CD4-positive, alpha-beta T cell treated with Interferon alpha-2 for 1 hour (primary cell): ENCODE measurements around the gene LCN2.
A peak's percentile ranks its signal among the peaks of the same experiment; 100 is the strongest.
"Not testable (repeated sequence)": the region's sequence is repeated elsewhere in the genome, so short reads cannot be mapped to it uniquely, and the experiment has no call there.

Experiments
- DNase-seq, 2 donors: peaks; one replicate each; pipeline ENCODE4 v3.0.0-alpha.2; 2020 to 2022

Gene LCN2

DNA sequence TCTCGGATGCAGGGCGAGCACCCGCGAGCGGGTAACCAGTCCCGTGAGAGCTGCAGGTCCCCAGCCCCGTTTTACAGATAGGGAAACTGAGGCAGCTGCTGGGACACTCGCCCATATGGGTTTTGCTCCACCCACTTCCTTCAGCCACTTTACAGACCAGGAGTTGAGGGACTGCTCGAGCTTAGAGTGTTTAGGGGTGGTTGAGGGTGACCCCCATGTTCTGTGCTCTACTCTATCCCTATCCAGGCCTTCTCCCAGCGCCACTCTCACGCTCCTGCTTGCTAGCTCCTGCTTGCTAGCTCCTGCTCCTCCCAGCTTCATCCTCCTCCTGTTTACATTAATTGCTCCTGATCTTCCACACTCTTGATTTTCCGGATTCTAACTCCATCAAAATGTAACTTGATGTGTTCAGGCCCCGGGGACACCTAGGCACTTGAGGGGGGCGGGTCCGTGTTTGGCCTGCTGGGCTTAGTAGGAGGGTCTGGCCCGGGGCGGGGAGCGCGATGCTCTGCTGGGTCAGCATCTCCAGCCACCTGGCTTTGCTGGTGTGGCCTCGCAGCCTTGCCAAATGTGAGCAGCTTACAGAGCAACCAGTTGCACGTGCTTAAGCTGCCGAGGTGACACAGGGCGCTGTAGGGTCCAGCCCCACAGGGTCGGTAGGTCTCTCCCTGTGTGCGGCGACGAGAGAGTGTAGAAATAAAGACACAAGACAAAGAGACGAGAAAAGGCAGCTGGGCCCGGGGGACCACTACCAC is 20.2 kb upstream of the LCN2 start:
- DNase-seq: no peak

DNA sequence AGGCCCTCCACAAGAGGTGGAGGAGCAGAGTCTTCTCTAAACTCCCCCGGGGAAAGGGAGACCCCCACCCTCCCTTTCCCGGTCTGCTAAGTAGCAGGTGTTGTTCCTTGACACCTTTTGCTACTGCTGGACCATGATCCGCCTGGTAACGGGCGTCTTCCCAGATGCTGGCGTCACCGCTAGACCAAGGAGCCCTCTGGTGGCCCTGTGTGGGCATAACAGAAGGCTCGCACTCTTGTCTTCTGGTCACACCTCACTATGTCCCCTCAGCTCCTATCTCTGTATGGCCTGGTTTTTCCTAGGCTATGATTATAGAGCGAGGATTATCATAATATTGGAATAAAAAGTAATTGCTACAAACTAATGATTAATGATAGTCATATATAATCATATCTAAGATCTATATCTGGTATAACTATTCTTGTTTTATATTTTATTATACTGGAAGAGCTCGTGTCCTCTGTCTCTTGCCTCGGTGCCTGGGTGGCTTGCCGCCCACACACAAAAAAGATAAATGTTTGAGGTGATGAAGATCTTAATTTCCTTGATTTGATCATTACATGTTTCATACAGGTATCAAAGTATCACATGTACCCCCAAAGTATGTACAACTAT is 19.2 kb upstream of the LCN2 start:
- DNase-seq: peak; percentile 51 to 69

DNA sequence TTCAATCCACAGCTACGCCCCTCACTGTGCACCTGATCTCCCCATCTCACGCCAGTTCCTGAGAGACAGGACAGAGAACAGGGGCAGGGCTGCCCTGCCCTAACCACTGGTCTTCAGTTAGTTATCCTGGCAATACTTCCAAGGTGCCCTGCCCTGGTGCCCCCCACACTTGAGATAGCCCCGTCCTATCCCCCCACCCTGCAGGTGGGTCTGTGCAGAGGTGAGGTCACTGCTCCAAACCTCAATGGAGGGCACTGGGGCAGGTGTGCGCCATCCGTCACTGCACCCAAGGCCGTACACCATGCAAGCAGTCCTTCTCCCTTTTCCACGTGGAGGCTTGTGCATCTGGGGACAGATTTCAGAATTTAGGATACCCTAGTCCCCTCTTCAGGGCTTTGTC is 18.6 kb upstream of the LCN2 start:
- DNase-seq: not testable (repeated sequence)

DNA sequence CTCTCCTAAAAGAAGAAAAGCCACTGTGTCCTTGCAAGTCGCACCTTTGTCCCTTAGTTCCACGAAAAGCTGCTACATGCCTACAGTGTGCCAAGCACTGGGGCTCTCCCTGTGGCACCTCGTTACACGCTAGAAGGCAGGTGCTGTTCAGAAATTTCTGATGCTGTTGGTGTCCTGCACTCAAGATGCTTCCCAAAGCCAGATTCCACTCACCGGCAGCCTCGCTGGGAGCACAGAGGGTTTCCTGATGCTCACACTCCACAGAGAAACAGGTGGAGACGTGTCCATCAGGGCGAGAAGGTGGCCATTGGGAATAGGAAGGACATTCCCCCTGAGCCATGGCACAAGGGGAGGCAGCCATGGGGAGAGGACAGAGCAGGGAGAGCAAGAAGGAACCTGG is 17.9 kb upstream of the LCN2 start:
- DNase-seq: not testable (repeated sequence)

DNA sequence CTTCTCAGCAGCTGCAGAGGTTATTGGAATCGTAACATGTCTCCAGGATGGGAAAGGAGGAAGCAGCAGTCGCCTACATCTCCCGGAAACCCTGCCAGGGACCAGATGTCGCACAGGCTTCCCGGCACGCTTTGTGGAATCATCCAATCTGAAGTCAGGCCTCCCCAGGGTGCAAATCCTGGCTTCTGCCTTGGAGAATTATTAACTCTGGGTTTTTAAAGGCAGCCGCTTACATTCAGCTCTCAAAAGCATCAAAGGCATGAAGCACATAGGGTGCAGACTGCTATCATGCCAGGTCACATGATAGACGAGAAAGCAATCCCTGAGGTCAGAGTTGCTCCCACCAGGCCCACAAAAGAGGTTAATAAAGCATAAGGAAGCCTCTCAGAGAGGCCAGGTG is 17.1 kb upstream of the LCN2 start:
- DNase-seq: not testable (repeated sequence)

DNA sequence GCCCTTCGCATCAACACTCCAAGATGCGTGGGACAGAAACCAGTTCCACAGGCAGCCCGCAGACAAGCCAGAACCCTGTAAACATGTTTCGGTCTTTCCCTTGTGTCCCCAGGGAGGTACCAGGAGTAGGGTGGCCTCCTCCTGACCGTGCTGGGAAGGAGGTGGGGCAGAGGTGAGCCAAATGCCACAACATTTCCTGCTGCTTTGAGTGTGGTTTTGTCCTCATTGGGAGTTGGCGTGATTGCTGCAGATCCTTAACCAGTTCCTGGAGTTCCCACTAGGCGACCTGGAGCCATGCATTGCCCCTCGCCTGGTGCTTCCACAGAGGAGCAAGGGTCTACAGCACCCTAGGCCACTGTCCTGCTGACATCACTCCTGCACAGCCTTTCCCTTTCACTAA is 13.7 kb upstream of the LCN2 start:
- not testable (repeated sequence) for DNase-seq

DNA sequence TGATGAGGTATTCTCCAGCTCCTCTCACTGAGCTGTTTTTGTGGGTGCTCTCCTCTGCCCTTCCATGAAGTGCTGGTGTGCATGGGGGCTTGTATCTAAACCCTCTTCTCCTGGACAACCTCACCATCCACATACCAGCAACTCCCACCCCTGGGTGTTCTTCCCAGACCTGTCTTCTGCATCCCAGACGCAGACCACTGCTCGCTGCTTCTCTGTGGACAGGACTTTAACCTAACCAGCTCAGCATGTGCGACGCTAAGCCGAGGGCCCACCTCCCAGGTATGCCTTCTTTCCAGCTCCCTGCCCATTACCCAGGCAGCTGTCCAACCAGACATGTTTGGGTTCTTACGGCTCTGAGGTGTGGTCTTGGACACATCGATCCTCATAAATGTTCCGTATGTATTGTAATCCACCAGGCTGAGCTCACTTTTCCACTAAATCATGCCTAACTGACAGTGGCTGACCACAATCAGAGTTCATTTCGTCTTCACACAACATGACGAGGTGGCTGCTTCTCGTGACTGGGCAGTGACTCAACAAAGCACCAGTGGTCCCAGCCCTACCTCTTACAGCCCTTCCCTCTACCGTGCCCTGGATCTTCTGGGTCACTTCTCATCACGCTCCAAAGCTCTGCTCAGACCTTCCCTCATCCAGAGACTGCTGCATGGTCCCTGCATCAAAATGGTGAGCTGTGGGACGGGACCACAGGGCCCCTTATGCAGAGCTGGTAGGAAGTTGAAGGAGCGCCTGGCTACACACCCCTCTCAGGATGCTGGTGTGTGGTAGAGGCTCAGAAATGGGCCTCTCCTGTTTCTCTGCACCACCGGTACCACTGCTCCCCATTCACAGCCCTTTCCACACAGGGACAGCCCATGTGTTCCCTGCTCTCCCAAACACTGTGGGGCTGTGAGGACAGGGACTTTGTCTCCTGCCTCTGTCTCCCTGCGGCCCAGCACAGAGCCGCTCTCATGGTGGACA is 12.1 kb upstream of the LCN2 start:
- DNase-seq: no peak

DNA sequence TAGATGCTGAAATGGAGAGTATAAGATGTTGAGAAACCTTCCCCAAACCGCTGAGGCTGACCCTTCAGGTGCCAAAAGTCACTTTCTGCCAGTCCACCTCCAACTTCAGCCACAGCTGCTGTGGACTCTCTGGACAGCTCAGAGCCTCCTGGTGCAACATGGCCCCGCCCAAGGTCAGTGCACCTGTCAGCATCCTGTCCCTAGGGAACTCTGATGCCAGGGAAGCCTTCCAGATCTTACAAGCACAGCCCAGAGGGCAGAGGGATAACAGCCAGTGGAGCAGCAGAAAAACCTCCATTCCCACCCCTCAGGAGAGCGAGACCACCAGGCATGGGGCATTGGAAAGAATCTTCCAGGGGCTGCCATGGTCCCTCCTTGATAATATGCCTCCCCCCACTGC is 11.3 kb upstream of the LCN2 start:
- no peak for DNase-seq

DNA sequence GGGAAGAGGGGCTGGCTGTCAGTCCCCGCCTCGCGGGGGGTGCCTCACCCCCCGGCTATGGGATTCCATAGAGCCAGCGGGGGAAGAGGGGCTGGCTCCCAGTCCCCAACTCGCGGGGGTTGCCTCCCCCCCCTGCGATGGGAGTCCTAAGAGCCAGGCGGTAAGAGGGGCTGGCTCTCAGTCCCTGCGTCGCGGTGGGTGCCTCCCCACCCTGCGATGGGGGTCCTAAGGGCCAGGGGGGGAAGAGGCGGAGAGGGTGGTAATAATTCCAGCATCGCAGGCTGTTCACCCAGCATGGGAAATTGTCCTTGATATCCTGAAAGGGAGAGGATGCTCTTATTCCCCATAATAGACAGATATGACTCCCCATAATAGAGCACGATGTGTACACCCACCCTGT is 9.6 kb upstream of the LCN2 start:
- no peak for DNase-seq

DNA sequence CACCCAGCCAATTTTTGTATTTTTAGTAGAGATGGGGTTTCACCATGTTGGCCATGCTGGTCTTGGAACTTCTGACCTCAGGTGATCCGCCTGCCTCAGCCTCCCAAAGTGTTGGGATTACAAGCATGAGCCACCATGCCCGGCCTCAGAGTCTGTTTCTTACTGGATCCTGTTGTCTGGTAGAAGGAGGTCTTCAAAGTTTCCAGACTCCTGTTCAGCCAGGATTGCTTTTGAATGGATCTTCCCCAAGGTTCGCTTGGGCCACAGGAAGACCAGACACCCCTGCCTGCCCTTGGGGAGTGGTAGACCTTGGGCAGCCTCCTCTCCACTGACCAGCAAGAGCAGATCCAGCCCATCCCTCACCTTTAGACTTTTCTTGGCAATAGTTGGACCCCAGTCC is 7.6 kb upstream of the LCN2 start:
- DNase-seq: no peak

DNA sequence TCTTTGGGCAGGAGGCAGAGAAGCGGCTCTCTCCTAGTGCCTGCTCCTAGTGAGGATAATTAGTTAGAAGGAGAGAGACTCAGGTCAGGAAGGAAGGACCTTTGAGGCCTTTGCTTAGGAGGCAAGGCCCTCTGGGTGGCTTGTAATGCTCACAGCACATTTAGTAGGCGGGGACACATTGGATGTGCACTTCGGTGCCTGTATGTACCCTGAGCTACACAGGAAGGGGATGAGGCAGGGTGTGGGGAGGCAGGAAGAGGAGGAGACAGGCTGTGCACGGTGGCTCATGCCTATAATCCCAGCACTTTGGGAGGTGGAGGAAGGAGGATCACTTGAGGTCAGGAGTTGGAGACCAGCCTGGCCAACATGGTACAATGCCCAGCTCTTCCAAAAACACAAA is 7.2 kb upstream of the LCN2 start:
- DNase-seq: no peak

DNA sequence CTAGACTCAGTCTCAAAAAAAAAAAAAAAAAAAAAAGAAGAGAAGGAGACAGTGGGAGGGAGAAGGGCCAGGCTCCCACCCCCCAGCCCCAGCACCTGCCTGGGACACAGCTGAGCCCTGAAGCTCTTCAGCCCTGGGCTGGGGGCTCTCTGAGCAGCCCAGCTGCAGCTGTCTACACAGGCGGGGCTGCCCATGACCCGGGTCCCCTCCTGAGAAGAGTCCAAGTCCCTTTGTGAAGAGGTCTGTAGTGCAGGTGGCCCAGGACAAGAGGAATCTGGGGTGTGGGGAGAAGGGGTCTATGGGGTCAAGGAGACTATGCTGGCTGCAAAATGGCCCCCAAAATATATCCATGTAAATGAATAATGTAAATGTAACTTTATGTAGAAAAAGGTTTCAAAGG is 6.7 kb upstream of the LCN2 start:
- no peak for DNase-seq

DNA sequence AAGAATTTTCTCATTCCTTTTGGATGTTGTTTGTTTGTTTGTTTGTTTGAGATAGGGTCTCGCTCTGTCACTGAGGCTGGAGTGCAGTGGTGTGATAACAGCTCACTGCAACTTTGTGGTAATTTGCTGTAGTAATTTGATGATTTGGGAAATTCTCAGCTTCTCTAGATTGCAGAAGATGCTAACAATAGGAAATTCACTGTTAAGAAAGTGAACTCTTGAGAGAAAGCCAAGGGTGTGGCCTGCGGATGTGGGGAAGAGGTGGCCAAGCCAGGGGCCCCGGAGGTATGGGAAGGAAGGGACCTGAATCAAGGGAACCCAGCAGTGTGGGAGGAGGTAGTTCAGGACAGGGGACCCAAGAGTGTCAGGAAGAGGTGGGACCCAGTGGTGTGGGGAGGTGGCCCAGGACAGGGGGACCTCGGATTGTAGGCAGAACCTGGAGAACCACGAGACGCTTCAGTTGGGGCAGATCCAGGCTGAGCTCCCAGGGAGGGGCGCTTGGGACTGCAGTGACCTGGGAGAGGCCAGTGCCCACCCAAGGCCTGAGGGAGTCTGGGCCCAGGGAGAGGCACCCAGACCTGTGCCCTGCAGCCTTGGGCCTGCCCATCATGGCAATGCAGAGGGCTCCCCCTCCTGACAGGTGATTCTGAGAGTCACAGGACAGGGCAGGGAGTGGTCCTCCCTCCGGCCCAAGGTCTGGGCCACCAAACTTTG is 5.6 kb upstream of the LCN2 start:
- DNase-seq: no peak

DNA sequence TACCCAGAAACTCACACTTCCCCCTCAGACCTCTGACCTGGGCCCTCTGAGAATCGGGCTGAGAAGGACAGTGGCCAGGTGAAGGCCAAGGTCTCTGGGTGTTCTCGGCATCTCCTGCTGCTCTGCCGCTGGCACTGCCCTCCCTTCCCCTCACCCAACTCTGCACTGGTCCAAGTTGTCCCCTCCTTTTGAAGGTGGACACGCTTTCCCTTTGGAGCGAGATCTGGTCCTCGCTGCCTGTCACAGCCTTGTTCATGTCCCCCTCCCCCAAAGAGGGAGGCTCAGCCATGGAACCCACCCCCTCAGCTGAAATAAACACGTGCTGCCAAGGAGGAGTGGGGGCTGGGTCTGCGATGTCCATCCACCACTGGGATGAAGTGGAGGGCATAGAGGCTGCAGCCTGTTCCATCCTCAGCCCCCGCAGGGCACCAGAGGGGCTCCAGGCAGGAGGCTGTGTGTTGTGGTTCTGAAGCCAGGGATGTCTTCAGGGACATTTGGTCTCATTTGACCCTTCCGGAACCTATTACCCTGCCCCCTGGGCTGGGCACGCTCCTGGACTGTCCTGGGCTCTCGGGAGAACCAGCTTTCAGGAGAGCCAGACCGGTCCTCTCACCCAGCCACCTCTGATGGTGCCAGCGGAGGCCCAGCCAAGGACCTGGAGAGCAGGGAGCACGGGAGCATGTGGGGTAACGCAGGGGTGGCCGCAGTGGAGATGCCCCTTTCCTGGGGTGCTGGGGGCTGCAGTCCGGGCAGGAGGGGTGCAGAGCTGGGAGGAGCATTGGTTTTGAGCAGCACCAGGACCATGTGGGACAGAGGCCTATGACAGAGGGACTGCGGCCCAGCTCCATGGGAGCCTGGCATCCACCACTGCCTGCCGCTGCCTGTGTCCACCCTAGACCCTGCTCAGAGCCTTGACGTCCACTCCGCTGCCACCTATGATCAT is 4.7 kb upstream of the LCN2 start:
- DNase-seq: no peak

DNA sequence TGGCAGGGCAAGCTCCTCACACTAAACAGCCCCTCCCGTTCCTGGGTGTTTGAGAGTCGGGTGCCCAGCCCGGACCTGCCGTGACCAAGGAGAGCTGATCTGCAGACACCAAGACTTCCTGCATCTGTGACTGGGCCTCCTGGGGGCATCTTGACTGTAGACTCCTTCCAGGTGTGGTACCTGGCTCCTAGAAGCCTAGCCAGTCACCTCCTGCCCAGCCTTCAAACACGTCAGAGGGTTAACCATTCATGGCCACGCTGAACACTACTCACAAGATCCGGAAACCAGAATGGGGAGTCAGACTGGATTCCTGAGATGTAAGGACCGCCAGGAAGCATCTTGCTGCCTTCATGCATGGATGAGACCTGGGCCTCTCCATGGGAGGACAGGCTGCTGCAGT is 3.7 kb upstream of the LCN2 start:
- DNase-seq: no peak

DNA sequence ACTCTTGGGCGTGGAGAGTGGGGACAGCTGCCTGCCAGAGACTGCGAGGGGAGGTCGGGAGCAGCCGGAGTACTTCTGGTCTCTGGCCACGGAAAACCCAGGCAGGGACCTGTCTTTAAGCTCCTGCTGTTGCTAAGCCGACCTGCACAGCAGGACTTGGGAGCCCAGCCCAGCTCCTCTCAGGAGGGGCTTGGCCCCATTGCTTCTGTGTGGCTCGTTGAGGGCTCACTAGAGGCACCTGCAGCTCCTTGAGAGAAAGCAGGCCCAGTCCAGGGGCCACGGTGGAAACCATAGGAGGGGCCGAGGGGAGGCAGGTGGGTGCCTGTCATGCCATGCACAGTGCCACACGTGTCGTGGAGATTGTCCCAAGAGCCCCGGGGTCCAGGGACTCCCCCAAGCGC is 3.3 kb upstream of the LCN2 start:
- no peak for DNase-seq

DNA sequence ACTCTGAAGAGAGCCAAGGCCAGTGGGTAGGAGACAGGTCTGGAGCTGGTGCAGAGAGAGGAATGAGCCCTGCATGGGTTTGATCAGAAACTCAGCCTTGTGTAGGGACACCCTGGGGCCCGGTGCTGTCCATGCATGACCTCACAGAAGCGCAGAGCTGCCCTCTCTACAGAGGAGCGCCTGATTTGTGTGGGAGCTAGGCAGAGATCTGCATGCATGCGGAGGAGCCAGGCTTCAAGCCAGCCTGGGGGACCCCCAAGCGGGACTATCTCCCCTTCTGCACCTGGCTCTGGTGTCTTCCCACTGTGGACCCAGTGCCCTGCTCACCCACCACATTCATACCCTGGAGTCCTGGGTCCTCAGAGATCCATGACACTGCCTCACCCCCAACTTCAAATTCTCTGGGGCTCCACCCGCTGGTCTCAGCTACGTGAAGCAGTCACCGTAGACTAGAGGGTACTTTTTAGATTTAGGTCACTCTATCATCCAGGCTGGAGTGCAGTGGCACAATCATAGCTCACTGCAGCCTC is 2.6 kb upstream of the LCN2 start:
- no peak for DNase-seq

DNA sequence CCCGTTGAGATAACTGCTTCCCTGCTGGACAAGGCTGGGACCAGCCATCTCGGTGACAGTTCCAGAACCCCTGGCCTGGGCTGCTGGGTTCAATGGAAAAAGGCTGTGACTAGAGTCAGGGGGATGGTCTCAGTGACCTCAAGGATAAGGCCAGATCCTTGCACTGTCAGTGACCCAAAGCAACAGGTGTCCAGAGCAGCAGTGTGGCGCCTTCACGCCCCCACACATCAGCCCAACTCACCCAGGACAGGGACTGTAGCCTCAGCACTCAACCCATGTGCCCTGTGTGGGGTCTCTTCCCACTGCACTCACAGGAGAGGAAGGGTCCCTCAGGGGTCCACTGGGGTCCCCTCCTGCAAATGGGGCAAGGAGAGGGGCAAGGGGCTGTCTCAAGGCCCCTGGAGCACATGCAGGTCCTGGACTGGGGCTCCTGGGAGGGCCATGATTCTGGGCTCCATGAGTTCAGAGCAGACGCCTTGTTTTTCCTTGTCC is 698 bp upstream of the LCN2 start:
- no peak for DNase-seq

DNA sequence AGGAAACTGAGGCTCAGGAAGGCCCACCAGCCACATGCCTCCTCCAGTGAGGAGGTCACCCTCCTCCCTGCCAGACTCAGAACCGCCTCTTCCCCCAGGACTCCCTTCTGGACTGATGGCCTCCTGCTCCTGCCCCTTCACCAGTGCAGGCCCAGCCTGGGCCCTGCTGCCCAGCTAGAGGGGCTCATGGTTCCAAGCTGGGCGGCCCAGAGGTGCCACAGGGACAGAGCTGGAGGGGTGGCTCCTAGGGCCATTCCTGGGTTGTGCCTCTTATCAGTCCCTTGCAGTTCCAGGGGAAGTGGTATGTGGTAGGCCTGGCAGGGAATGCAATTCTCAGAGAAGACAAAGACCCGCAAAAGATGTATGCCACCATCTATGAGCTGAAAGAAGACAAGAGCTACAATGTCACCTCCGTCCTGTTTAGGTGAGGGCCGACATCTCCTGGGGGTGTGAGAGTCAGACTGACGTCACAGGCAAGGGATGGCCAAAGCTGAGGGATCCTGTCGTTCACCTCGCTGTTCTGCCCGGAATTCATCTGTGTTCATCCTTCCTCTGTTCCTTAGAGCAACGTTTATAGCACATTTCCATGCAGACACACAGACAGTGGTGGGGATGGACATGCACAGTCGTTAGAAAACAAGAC is 819 bp downstream of the LCN2 start:
- DNase-seq: no peak

DNA sequence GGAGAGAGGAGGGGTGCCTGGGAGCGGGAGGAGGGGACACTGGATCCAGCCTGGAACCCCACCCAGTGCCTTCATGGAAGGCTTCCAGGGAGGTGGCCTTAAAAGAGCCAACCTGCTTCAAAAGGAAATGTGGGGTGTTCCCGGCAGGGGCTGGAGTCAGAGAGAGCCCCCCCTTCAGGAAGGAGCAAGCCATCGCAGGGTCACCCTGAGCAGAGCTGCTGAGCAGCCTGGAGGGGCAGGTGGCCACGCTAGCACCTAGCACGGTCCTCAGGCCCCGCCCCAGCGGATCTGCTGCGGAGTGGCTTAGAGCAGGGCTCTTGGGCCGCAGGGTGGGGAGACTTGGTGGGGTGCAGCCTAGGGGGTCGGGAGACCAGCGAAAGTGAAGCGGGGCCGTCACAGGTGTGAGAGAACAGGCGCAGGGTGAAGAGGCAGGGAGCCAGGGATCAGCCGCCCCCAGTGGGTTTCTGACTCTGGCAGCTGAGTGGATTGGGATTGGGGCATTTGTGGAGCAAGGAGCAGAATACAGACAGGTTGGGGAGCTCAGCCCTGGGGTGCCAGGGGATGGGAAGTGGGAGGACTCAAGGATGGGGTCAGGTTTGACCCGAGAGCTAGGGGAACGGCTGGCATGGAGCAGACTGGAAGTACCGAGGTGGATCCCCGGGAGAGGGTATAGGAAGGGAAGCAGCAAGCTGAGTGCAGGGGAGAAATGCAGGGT is 1.5 kb downstream of the LCN2 start:
- DNase-seq: no peak
